H1 (cell line): ENCODE results near the gene TNFSF15. TPM values are rescaled to one million over a fixed set of nuclear protein-coding genes. Genes with fewer than 3 reads are reported as not detected.

Source experiments
- CTCF ChIA-PET: fragments of 300-600 bp; sonication (Branson Sonifier 250); formaldehyde crosslinking; loops from one replicate; lab custom pipeline; 2021; ENCODE audit not compliant: partially characterized antibody; lab: Charles Lee
- POLR2A ChIA-PET: fragments of 300-600 bp; sonication (Branson Sonifier 250); formaldehyde crosslinking; loops from one replicate; lab custom pipeline; 2021; ENCODE audit warnings: inconsistent platforms; ENCODE audit not compliant: partially characterized antibody; lab: Charles Lee
- DNase-seq, 2 experiments: peaks; one replicate each; pipeline versions ENCODE4 v3.0.0 to v3.0.0-alpha.2; 2010 to 2022; ENCODE audit warnings: low spot score in 2 of 2, low read depth in 1 of 2, mixed read lengths in 1 of 2
- FAIRE-seq: peaks from 2 replicates; lab custom pipeline; 2011; peaks lifted over from hg19 to GRCh38; lab: Jason Lieb, UNC
- H2AFZ ChIP-seq: 2 replicates; pipeline ENCODE4 v1.8.1; 2012; ENCODE audit warnings: low read length, inconsistent platforms
- H2AK5ac ChIP-seq: 2 replicates; pipeline ENCODE4 v1.6.1; 2013; ENCODE audit warnings: low read depth, low read length
- H2BK120ac ChIP-seq: replicated peaks from 2 replicates; pipeline ENCODE3; 2013; ENCODE audit warnings: low read depth, low read length, inconsistent platforms
- H2BK12ac ChIP-seq: 2 replicates; pipeline ENCODE4 v1.6.1; 2013; ENCODE audit warnings: low read depth, low read length
- H2BK15ac ChIP-seq: 2 replicates; pipeline ENCODE4 v1.6.1; 2013; ENCODE audit warnings: low read length
- H2BK20ac ChIP-seq: 2 replicates; pipeline ENCODE4 v1.6.1; 2013; ENCODE audit warnings: low read length
- H2BK5ac ChIP-seq: 2 replicates; pipeline ENCODE4 v1.6.1; 2013; ENCODE audit warnings: low read depth, low read length
- H3K14ac ChIP-seq: 2 replicates; pipeline ENCODE4 v1.6.1; 2013; ENCODE audit warnings: inconsistent platforms; ENCODE audit not compliant: insufficient read length
- H3K18ac ChIP-seq: 2 replicates; pipeline ENCODE4 v1.6.1; 2013; ENCODE audit warnings: low read length; ENCODE audit errors: extremely low read depth
- H3K23ac ChIP-seq: 2 replicates; pipeline ENCODE4 v1.6.1; 2013; ENCODE audit warnings: inconsistent platforms; ENCODE audit not compliant: insufficient read length
- H3K23me2 ChIP-seq: 2 replicates; pipeline ENCODE4 v1.6.1; 2013; ENCODE audit warnings: low read depth, low read length
- H3K27ac ChIP-seq: 2 replicates; pipeline ENCODE4 v1.6.1; 2011; ENCODE audit warnings: low read depth, low read length, inconsistent platforms
- H3K27me3 ChIP-seq, 4 experiments: replicated peaks in 1 of 4; 1 replicate in 1 of 4; 2 replicates in 3 of 4; pipeline versions ENCODE4 v1.6.1 to v1.8.1; 2011 to 2013; ENCODE audit warnings: low read length in 3 of 4, mild to moderate bottlenecking in 3 of 4, inconsistent platforms in 2 of 4, mixed read lengths in 2 of 4, moderate library complexity in 1 of 4; ENCODE audit not compliant: control insufficient read depth in 3 of 4, insufficient read depth in 3 of 4; ENCODE audit errors: extremely low read depth in 1 of 4
- H3K36me3 ChIP-seq, 4 experiments: 2 replicates each; pipeline versions ENCODE4 v1.6.1 to v1.8.1; 2011 to 2013; ENCODE audit warnings: mild to moderate bottlenecking in 4 of 4, low read length in 3 of 4, moderate library complexity in 2 of 4, control low read depth in 1 of 4, inconsistent platforms in 1 of 4; ENCODE audit not compliant: insufficient read depth in 4 of 4, control insufficient read depth in 2 of 4
- H3K4ac ChIP-seq: replicated peaks from 2 replicates; pipeline ENCODE3; 2013; ENCODE audit warnings: low read length, low read depth, mixed read lengths, inconsistent platforms; ENCODE audit not compliant: insufficient read length
- H3K4me1 ChIP-seq, 4 experiments: replicated peaks in 1 of 4; 1 replicate in 1 of 4; 2 replicates in 3 of 4; pipeline versions ENCODE4 v1.6.1 to v1.8.1; 2011 to 2013; ENCODE audit warnings: low read length in 3 of 4, inconsistent platforms in 2 of 4, mixed read lengths in 1 of 4; ENCODE audit not compliant: insufficient read depth in 4 of 4, control insufficient read depth in 3 of 4
- H3K4me2 ChIP-seq, 2 experiments: 2 replicates each; pipeline versions ENCODE4 v1.6.1 to v1.8.1; 2011 to 2013; ENCODE audit warnings: low read depth in 2 of 2, low read length in 2 of 2, control low read depth in 1 of 2, inconsistent platforms in 1 of 2, mild to moderate bottlenecking in 1 of 2; ENCODE audit not compliant: insufficient read depth in 1 of 2
- H3K4me3 ChIP-seq, 4 experiments: fragments of 200-600, 300-600 bp in 1 of 4; sonication (generic), shearing (Covaris generic), sonication (Bioruptor Twin) in 1 of 4; 2 replicates each; pipeline versions ENCODE4 v1.5.1 to v1.8.1; 2011 to 2016; ENCODE audit warnings: low read length in 4 of 4, low read depth in 3 of 4, control low read depth in 2 of 4, inconsistent platforms in 2 of 4, mild to moderate bottlenecking in 2 of 4, mixed read lengths in 1 of 4, moderate library complexity in 1 of 4; ENCODE audit not compliant: insufficient read depth in 2 of 4; ENCODE audit errors: extremely low read depth in 1 of 4
- H3K56ac ChIP-seq: replicated peaks from 2 replicates; pipeline ENCODE3; 2013; ENCODE audit warnings: low read depth, mild to moderate bottlenecking, mixed read lengths, low read length, inconsistent platforms; ENCODE audit not compliant: insufficient read length
- H3K79me1 ChIP-seq: 2 replicates; pipeline ENCODE4 v1.6.1; 2013; ENCODE audit warnings: low read depth, low read length, control low read depth
- H3K79me2 ChIP-seq, 2 experiments: 2 replicates each; pipeline versions ENCODE4 v1.6.1 to v1.8.1; 2012 to 2013; ENCODE audit warnings: low read length in 2 of 2, mild to moderate bottlenecking in 2 of 2, inconsistent platforms in 1 of 2; ENCODE audit not compliant: insufficient read depth in 2 of 2, control insufficient read depth in 1 of 2
- H3K9ac ChIP-seq, 4 experiments: replicated peaks in 1 of 4; 1 replicate in 1 of 4; 2 replicates in 3 of 4; pipeline versions ENCODE4 v1.6.1 to v1.8.1; 2011 to 2013; ENCODE audit warnings: low read depth in 3 of 4, low read length in 3 of 4, control low read depth in 2 of 4, mild to moderate bottlenecking in 2 of 4, moderate library complexity in 2 of 4, inconsistent platforms in 1 of 4; ENCODE audit errors: extremely low read depth in 1 of 4
- H3K9me3 ChIP-seq, 2 experiments: 2 replicates each; pipeline versions ENCODE4 v1.6.1 to v1.8.1; 2012 to 2013; ENCODE audit warnings: mild to moderate bottlenecking in 2 of 2, moderate library complexity in 2 of 2, control low read depth in 1 of 2, inconsistent platforms in 1 of 2, low read depth in 1 of 2, low read length in 1 of 2, mixed read lengths in 1 of 2; ENCODE audit not compliant: insufficient read depth in 2 of 2
- H4K20me1 ChIP-seq, 2 experiments: replicated peaks in 1 of 2; 2 replicates each; pipeline versions ENCODE3 to v1.8.1; 2011 to 2013; ENCODE audit warnings: inconsistent platforms in 2 of 2, low read length in 2 of 2, mild to moderate bottlenecking in 1 of 2; ENCODE audit not compliant: insufficient read depth in 2 of 2, control insufficient read depth in 1 of 2
- H4K5ac ChIP-seq: 2 replicates; pipeline ENCODE4 v1.6.1; 2013; ENCODE audit warnings: low read length, low read depth, mixed read lengths, inconsistent platforms; ENCODE audit not compliant: insufficient read length
- H4K8ac ChIP-seq: 2 replicates; pipeline ENCODE4 v1.8.0; 2013; ENCODE audit warnings: mild to moderate bottlenecking, moderate library complexity, low read length, inconsistent platforms; ENCODE audit not compliant: insufficient read depth; ENCODE audit errors: extremely low read depth
- H4K91ac ChIP-seq: replicated peaks from 2 replicates; pipeline ENCODE3; 2013; ENCODE audit warnings: low read length, mixed read lengths, inconsistent platforms; ENCODE audit not compliant: insufficient read length
- CEBPB ChIP-seq: IDR thresholded peaks from 2 replicates; pipeline ENCODE4 v1.6.1; 2012; ENCODE audit warnings: low read depth, low read length
- WGBS, 2 experiments: shearing (Covaris generic) in 1 of 2; methylation state at CpG; one replicate each; pipeline versions ENCODE4 v1.1.6 to v1.1.7; 2013 to 2015; ENCODE audit warnings: low lambda C conversion rate in 2 of 2, mixed read lengths in 2 of 2, inconsistent platforms in 1 of 2, low coverage in 1 of 2, missing lambda C conversion rate in 1 of 2; ENCODE audit not compliant: insufficient replicate concordance in 2 of 2, insufficient coverage in 1 of 2, insufficient read length in 1 of 2; ENCODE audit errors: extremely low coverage in 1 of 2, missing lambda C conversion rate in 1 of 2; 5-methylcytosine and 5-hydroxymethylcytosine counted together
- polyA plus RNA-seq, 7 experiments: library from polyadenylated mRNA; depleted of rRNA in 3 of 7; stranded (reverse) in 5 of 7; unstranded in 2 of 7; fragments of >200 nt in 5 of 7; fragments of 200-250 nt in 2 of 7; gene quantifications; 1 replicate in 5 of 7; 2 replicates in 1 of 7; 4 replicates in 1 of 7; pipeline versions ENCODE4 v1.2.1 to v1.2.3, GENCODE V29; 2011 to 2013; ENCODE audit warnings: missing spikeins in 2 of 7, mixed read lengths in 2 of 7
- total RNA-seq: library from RNA; stranded (reverse); fragmentation: NEBNext Ultra II Directional; extraction: Animal tissue kit (Norgen Biotek cat#: 25700); gene quantifications from 2 replicates; pipeline ENCODE4 v1.2.1, GENCODE V29; 2021

TNFSF15 gene
- total and polyA plus RNA-seq, 2 of the 8 experiments (the other 6 are each of a cell fraction or from before 2014, with no cell fraction given), result 0.09 to 0.17 TPM

- WGBS, 2 experiments, result 65% methylated on average over 1 of the region's 1 CpG; no CpG with 5 or more reads in 1 of the 2 experiments
- Histone ChIP-seq H3K4me3 (no peak overlapping the region), H3K27me3 (no peaks in the 10 kb centered on the region), H4K8ac (no peak overlapping the region), H3K79me2 (no peaks in the 10 kb centered on the region), H3K9me3 (no peaks in the 10 kb centered on the region), H2BK120ac (no peak overlapping the region), H4K20me1 (peaks cover 0 to 3% of the 10 kb centered on the region in 2 experiments), H3K27ac (no peak overlapping the region), H2AFZ (no peak overlapping the region), H3K56ac (no peak overlapping the region), H3K36me3 (no peaks in the 10 kb centered on the region; a peak in 1 of 8 replicates), H3K4me2 (no peak overlapping the region), H2BK5ac (no peak overlapping the region), H3K79me1 (no peaks in the 10 kb centered on the region), H2BK20ac (no peak overlapping the region), H3K14ac (no peak overlapping the region), H4K5ac (no peak overlapping the region), H3K18ac (no peak overlapping the region), H3K9ac (no peak overlapping the region), H2BK15ac (no peak overlapping the region), H3K23ac (no peak overlapping the region), H4K91ac (no peak overlapping the region), H3K4ac (no peak overlapping the region), H3K4me1 (no peaks in the 10 kb centered on the region), H2AK5ac (no peak overlapping the region), H3K23me2 (no peaks in the 10 kb centered on the region; the same call in 1 of the 2 replicates), H2BK12ac (no peak overlapping the region)
- ChIA-PET CTCF (interaction anchor here (0.9 to 1.5 kb wide), 3 partner anchors 21 to 90 kb away, joined by 3 to 4 read pairs (median 3); no protein-coding TSS in a partner anchor), POLR2A (no interaction called here)
- TF ChIP-seq CEBPB, result no peak
- DNase-seq, result no peak
- no peak for FAIRE-seq
Measured at GRCh38 chr9:114824110-114824509, 18.3 kb upstream of the TNFSF15 start.
